ENCODE measurements around the gene PDK2.

The PDK2 gene

DNA sequence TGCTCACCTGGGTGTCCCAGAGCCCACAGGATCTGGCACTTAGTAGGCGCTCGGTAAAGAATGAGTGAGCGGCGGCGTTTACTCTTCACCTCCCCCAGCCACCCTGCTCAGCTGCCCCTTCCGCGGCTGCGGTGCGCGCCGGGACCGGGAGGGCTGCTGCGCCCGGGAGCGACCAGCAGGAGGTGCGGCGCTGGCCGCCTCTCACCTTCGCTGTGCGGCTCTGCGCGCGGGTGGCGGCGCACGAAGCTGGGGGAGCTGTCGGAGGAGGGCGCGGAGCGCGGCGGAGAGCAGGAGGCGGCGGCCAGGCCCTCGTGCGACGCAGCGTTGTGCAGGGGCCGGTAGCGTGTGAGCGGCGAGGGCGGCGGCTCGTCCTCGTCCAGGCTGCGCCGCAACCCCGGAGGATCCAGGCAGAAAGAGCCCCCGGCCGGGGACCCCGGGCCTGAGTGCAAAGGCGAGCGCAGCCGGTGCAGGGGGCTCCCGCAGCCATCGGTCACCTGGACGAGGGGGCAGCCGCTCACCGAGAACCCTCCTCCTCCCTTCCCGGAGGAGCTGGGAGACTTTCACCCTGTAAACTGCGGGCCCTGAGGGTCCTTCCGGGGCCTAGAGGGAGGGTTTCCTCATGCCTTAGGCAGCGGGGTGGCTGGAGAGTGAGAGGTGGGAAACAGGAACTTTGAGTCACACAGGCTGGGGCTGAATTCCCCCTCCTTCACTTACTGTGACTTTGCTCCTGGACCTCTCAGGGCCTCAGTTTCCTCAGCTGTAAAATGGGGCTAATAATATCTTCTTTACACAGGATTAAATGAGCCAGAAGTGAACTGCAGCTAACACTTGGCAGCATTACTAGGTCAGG is 22.3 kb downstream of the PDK2 start:
- H3K27ac ChIP-seq = no peak overlapping the region

DNA sequence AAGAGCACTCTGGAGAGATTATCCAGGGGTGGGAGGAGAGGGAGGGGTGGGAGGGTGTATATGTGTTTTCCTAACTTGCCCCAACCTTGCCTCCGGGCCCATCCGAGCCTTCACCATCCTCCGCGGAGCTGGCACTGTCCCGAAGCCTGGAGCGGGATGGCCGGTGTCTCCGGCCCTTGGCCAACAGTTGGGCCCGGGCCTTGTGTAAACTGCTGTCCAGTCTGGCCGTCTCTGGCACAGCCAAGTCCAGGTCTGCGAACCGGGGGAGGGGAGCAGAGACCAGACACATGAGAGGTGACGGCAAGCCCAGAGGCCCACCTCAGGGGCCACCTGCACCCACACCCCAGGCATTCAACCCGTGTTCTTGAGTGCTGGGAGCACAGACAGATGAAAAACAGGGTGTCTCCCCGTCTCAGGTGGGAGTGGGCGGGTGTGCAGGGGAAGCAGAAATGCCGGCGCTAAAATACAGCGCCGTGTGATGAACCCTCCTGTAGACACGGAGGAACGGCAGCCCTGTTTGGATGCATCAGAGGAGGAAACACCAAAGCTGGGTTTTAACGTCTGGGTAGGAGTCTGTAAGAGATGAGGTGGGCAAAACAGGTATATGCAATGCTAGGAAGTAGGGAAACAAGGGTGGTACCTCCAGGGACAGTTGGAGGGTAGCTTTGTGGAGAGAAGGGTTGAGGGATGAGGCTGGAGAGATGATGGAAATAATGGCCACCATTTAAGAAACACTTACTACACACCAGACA is 23.1 kb downstream of the PDK2 start:
- TF ChIP-seq, protein P1, sequence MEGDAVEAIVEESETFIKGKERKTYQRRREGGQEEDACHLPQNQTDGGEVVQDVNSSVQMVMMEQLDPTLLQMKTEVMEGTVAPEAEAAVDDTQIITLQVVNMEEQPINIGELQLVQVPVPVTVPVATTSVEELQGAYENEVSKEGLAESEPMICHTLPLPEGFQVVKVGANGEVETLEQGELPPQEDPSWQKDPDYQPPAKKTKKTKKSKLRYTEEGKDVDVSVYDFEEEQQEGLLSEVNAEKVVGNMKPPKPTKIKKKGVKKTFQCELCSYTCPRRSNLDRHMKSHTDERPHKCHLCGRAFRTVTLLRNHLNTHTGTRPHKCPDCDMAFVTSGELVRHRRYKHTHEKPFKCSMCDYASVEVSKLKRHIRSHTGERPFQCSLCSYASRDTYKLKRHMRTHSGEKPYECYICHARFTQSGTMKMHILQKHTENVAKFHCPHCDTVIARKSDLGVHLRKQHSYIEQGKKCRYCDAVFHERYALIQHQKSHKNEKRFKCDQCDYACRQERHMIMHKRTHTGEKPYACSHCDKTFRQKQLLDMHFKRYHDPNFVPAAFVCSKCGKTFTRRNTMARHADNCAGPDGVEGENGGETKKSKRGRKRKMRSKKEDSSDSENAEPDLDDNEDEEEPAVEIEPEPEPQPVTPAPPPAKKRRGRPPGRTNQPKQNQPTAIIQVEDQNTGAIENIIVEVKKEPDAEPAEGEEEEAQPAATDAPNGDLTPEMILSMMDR (IDR thresholded peaks at IDR 0.05) = no peak

More for the DNA sequence above, 22.3 kb downstream of the PDK2 start:
- H3K4me2 ChIP-seq (ENCODE audit: low read length) = no peak overlapping the region
- peak overlapping the region; percentile 74 for H2AFZ ChIP-seq
- no peaks in the 10 kb centered on the region for H3K27me3 ChIP-seq (ENCODE audit: control insufficient read depth, insufficient read depth, low read length)
- no peaks in the 10 kb centered on the region for H3K36me3 ChIP-seq (ENCODE audit: control insufficient read depth, insufficient read depth, low read length)
- H3K9me3 ChIP-seq (ENCODE audit: control insufficient read depth, low read length) = no peaks in the 10 kb centered on the region
- peaks cover 11% of the 10 kb centered on the region for H3K4me1 ChIP-seq
- no peak overlapping the region for H3K4me3 ChIP-seq (ENCODE audit: low read depth, low read length)
- TF ChIP-seq, protein P1 (IDR thresholded peaks at IDR 0.05) = peak; percentile 82
- H3K9ac ChIP-seq = no peak overlapping the region
- no peaks in the 10 kb centered on the region for H3K79me2 ChIP-seq

DNA sequence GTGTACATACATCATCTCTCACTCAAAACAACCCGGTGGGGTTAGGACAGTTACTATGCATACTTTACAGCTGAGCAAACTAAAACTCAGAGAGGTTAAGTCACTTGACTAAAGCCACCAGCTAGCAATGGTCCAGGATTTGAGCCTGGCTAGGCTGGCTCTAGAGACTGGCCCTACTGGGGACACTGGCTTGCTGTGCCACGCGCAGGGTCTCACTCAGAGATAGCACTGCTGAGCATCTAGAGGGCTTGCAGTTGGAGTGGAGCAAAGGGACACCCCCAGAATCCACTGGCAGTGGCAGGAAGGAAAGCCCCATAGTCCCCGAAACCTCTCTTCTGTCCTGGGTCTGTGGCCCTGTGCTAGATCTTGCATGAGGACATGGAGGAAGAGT is 23.7 kb downstream of the PDK2 start:
- Histone ChIP-seq H3K9me3 (ENCODE audit: control insufficient read depth, low read length) (no peaks in the 10 kb centered on the region), H2AFZ (no peak overlapping the region), H3K9ac (no peak overlapping the region), H3K4me2 (ENCODE audit: low read length) (no peak overlapping the region), H3K4me3 (ENCODE audit: low read depth, low read length) (no peak overlapping the region), H3K27me3 (ENCODE audit: control insufficient read depth, insufficient read depth, low read length) (no peaks in the 10 kb centered on the region), H3K27ac (no peak overlapping the region), H3K4me1 (peaks cover 5% of the 10 kb centered on the region), H3K36me3 (ENCODE audit: control insufficient read depth, insufficient read depth, low read length) (no peaks in the 10 kb centered on the region), H3K79me2 (no peaks in the 10 kb centered on the region)
- TF ChIP-seq, protein P1 (IDR thresholded peaks at IDR 0.05) = no peak

More for the DNA sequence above, 23.1 kb downstream of the PDK2 start:
- no peak overlapping the region for H3K27ac ChIP-seq
- H3K9ac ChIP-seq = no peak overlapping the region
- H3K9me3 ChIP-seq (ENCODE audit: control insufficient read depth, low read length) = no peaks in the 10 kb centered on the region
- H2AFZ ChIP-seq = no peak overlapping the region
- H3K36me3 ChIP-seq (ENCODE audit: control insufficient read depth, insufficient read depth, low read length) = no peaks in the 10 kb centered on the region
- H3K4me2 ChIP-seq (ENCODE audit: low read length) = no peak overlapping the region
- no peaks in the 10 kb centered on the region for H3K27me3 ChIP-seq (ENCODE audit: control insufficient read depth, insufficient read depth, low read length)
- no peak overlapping the region for H3K4me3 ChIP-seq (ENCODE audit: low read depth, low read length)
- H3K4me1 ChIP-seq = peaks cover 5% of the 10 kb centered on the region
- H3K79me2 ChIP-seq = no peaks in the 10 kb centered on the region

DNA sequence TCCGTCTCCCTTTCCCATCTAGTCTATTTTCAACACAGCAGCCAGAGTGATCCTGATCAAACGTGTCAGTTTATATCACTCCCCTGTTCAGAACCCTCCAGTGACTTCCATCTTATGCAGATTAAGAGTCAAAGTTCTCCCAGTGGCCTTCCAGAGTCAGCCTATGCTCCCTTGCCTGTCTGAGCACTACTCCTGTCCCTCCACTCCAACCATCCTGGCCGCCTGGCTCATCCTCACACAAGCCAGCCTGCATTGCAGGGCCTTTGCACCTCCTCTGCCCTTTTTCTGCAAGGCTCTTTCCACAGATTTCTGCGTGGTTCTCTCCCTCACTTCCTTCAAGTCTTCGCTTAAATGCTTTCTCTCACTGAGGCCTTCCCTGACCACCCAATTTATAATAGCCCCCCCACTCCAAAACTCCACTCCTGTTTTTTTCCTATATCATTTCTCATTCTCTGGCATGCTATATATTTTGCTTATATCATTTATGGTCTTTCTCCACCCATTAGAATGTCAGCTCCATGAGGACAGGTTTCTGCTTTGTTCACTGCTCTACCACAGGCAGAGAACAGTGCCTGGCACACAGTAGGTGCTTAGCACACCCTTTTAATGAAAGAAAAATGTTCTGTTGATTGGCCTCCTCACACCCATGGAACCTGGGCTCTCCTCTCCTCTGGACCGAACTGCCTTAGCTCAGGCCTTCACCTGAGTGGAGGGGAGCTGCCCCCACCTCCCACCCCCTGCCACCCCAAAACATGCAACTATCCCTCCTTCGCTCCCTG is 25.5 kb downstream of the PDK2 start:
- Histone ChIP-seq H3K9ac (no peak overlapping the region), H3K36me3 (ENCODE audit: control insufficient read depth, insufficient read depth, low read length) (no peaks in the 10 kb centered on the region), H3K27me3 (ENCODE audit: control insufficient read depth, insufficient read depth, low read length) (no peaks in the 10 kb centered on the region), H3K9me3 (ENCODE audit: control insufficient read depth, low read length) (no peaks in the 10 kb centered on the region), H3K27ac (no peak overlapping the region), H2AFZ (no peak overlapping the region), H3K4me2 (ENCODE audit: low read length) (no peak overlapping the region), H3K79me2 (no peaks in the 10 kb centered on the region), H3K4me3 (ENCODE audit: low read depth, low read length) (no peak overlapping the region), H3K4me1 (no peaks in the 10 kb centered on the region)
- TF ChIP-seq, protein P1 (IDR thresholded peaks at IDR 0.05) = no peak

Data from parathyroid adenoma (tissue), 2 donors.